MM.1S (cell line): Measurements from ENCODE around the gene CLEC16A.

Experiments used
- DNase-seq: peaks from one replicate; pipeline ENCODE4 v3.0.0-alpha.2; 2015
- H2AFZ ChIP-seq: fragments of 300-600 bp; sonication (generic); 2 replicates; pipeline ENCODE4 v1.6.0; 2016; ENCODE audit warnings: antibody characterized with exemption, low read length
- H3F3A ChIP-seq: fragments of 300-600 bp; sonication (generic); 2 replicates; pipeline ENCODE4 v1.6.1; 2016; ENCODE audit warnings: mild to moderate bottlenecking, antibody characterized with exemption, low read length, moderate library complexity, mixed read lengths; ENCODE audit not compliant: insufficient read depth
- H3K27ac ChIP-seq: fragments of 300-600 bp; sonication (generic); 2 replicates; pipeline ENCODE4 v1.5.1; 2016; ENCODE audit warnings: mild to moderate bottlenecking, low read length
- H3K27me3 ChIP-seq: fragments of 300-600 bp; sonication (generic); replicated peaks from 2 replicates; pipeline ENCODE4 v1.6.0; 2016; ENCODE audit warnings: low read length; ENCODE audit not compliant: insufficient read depth
- H3K36me3 ChIP-seq: fragments of 300-600 bp; sonication (generic); replicated peaks from 2 replicates; pipeline ENCODE4 v1.6.1; 2016; ENCODE audit warnings: mild to moderate bottlenecking, low read length, mixed read lengths; ENCODE audit not compliant: insufficient read depth
- H3K4me1 ChIP-seq: fragments of 300-600 bp; sonication (generic); 2 replicates; pipeline ENCODE4 v1.6.1; 2016; ENCODE audit warnings: low read length, mixed read lengths
- H3K4me2 ChIP-seq: fragments of 300-600 bp; sonication (generic); 2 replicates; pipeline ENCODE4 v1.6.0; 2016; ENCODE audit warnings: low read depth, low read length
- H3K4me3 ChIP-seq: fragments of 300-600 bp; sonication (generic); 2 replicates; pipeline ENCODE4 v1.5.1; 2016; ENCODE audit warnings: low read length, mixed read lengths
- H3K79me2 ChIP-seq: fragments of 300-600 bp; sonication (generic); 2 replicates; pipeline ENCODE4 v1.6.1; 2016; ENCODE audit warnings: mixed run types, low read length, mixed read lengths
- H3K9ac ChIP-seq: fragments of 300-600 bp; sonication (generic); 2 replicates; pipeline ENCODE4 v1.6.1; 2016; ENCODE audit warnings: low read length, mixed read lengths
- H3K9me2 ChIP-seq: fragments of 300-600 bp; sonication (generic); replicated peaks from 2 replicates; pipeline ENCODE4 v1.6.1; 2016; ENCODE audit warnings: mild to moderate bottlenecking, low read length, mixed read lengths; ENCODE audit not compliant: insufficient read depth
- H3K9me3 ChIP-seq: fragments of 300-600 bp; sonication (generic); replicated peaks from 2 replicates; pipeline ENCODE4 v1.6.1; 2016; ENCODE audit warnings: mild to moderate bottlenecking, low read length, mixed read lengths; ENCODE audit not compliant: insufficient read depth
- H4K20me1 ChIP-seq: fragments of 300-600 bp; sonication (generic); 2 replicates; pipeline ENCODE4 v1.6.1; 2016; ENCODE audit warnings: mild to moderate bottlenecking, low read length, moderate library complexity, mixed read lengths; ENCODE audit not compliant: insufficient read depth
- EZH2 ChIP-seq: fragments of 300-600 bp; sonication (generic); optimal IDR thresholded peaks from 2 replicates; pipeline ENCODE3; 2017; ENCODE audit warnings: low read depth, mild to moderate bottlenecking, antibody characterized with exemption, low read length, mixed read lengths
- EZH2phosphoT487 ChIP-seq: fragments of 300-600 bp; sonication (generic); IDR thresholded peaks from 2 replicates; pipeline ENCODE4 v1.6.1; 2018; ENCODE audit warnings: antibody characterized with exemption, low read length
- TF ChIP-seq, protein P1 (sequence below): fragments of 300-600 bp; sonication (generic); IDR thresholded peaks from 2 replicates; pipeline ENCODE4 v1.5.1; 2016; ENCODE audit warnings: antibody characterized with exemption, low read length, mixed read lengths

The CLEC16A gene

GRCh38 chr16:11142951-11143350 is 198.6 kb downstream of the CLEC16A start:
- Histone ChIP-seq H3K79me2 (no peaks in the 10 kb centered on the region), H3K4me2 (no peak overlapping the region), H4K20me1 (no peaks in the 10 kb centered on the region), H3K4me1 (no peaks in the 10 kb centered on the region), H3K36me3 (no peaks in the 10 kb centered on the region), H3K27me3 (no peaks in the 10 kb centered on the region), H3K9me2 (no peaks in the 10 kb centered on the region), H2AFZ (no peak overlapping the region), H3K4me3 (no peak overlapping the region), H3F3A (no peaks in the 10 kb centered on the region), H3K27ac (no peak overlapping the region), H3K9me3 (no peaks in the 10 kb centered on the region), H3K9ac (no peak overlapping the region)
- DNase-seq = no peak
- TF ChIP-seq, protein P1, sequence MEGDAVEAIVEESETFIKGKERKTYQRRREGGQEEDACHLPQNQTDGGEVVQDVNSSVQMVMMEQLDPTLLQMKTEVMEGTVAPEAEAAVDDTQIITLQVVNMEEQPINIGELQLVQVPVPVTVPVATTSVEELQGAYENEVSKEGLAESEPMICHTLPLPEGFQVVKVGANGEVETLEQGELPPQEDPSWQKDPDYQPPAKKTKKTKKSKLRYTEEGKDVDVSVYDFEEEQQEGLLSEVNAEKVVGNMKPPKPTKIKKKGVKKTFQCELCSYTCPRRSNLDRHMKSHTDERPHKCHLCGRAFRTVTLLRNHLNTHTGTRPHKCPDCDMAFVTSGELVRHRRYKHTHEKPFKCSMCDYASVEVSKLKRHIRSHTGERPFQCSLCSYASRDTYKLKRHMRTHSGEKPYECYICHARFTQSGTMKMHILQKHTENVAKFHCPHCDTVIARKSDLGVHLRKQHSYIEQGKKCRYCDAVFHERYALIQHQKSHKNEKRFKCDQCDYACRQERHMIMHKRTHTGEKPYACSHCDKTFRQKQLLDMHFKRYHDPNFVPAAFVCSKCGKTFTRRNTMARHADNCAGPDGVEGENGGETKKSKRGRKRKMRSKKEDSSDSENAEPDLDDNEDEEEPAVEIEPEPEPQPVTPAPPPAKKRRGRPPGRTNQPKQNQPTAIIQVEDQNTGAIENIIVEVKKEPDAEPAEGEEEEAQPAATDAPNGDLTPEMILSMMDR = no peak
- TF ChIP-seq EZH2 = no peak
- no peak for TF ChIP-seq EZH2phosphoT487

DNA sequence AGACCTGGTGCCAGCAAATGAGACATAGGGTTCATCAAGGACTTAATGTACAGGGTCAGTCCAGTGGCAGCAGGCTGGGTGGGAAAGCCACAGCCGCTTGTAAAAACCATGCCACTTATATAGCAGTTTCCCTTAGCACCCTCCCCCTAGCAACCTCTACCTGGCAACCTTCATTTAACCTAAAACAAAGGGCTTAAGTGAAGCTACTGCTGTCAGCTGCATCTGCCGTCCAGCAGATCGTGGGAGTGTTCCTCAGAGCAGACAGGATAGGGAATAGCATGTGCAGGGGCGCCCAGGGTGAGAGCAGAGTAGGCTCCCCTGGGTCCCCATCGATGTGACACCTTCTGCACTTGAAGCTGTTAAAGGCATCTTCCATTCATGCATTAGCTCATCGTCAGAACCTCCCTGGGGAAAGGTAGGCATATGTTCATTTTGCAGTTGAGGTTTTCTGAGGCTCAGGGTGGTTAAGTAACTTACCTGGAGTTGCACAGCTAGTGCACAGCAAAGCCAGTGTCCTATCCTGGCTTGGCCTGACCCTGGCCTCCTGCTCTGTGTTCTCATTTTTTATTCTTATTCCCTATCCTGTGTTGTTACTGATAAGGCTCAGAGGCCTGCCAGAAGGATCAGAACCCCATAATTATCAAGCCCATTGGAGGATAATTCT is 199.1 kb downstream of the CLEC16A start:
- no peaks in the 10 kb centered on the region for H3K79me2 ChIP-seq
- no peak for DNase-seq
- no peak overlapping the region for H3K9ac ChIP-seq
- no peak for TF ChIP-seq EZH2
- TF ChIP-seq, protein P1 = no peak
- no peak for TF ChIP-seq EZH2phosphoT487
- no peak overlapping the region for H3K4me2 ChIP-seq
- no peaks in the 10 kb centered on the region for H3K9me3 ChIP-seq
- H4K20me1 ChIP-seq = no peaks in the 10 kb centered on the region
- no peaks in the 10 kb centered on the region for H3K36me3 ChIP-seq
- no peak overlapping the region for H3K4me3 ChIP-seq
- no peaks in the 10 kb centered on the region for H3K4me1 ChIP-seq
- no peak overlapping the region for H3K27ac ChIP-seq
- no peak overlapping the region for H2AFZ ChIP-seq
- no peaks in the 10 kb centered on the region for H3F3A ChIP-seq
- H3K27me3 ChIP-seq = no peaks in the 10 kb centered on the region
- H3K9me2 ChIP-seq = no peaks in the 10 kb centered on the region

DNA sequence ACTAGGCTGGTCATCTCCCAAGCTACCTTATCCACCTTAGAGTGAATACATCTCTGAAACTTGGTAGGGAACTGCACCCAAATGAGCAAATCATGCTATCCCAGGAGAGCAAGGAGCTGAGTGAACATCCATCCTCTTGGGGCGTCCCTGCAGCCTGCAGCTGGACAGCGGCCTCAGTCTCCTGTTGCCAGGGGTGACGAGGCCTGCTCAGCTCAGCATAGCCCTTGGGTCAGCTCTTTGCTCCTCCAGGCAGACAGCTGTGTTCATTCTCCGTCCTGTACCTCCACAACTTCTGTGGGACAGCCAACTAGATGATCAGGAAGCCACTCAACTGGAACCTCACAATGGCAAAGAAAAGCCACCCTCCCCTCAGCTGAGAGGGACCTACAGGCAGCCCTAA is 199.8 kb downstream of the CLEC16A start:
- H3K4me2 ChIP-seq = no peak overlapping the region
- H3F3A ChIP-seq = no peaks in the 10 kb centered on the region
- H3K27me3 ChIP-seq = no peaks in the 10 kb centered on the region
- DNase-seq = no peak
- no peaks in the 10 kb centered on the region for H3K36me3 ChIP-seq
- TF ChIP-seq, protein P1 = no peak
- no peak for TF ChIP-seq EZH2
- no peak for TF ChIP-seq EZH2phosphoT487
- H3K27ac ChIP-seq = no peak overlapping the region
- H3K9ac ChIP-seq = no peak overlapping the region
- no peaks in the 10 kb centered on the region for H4K20me1 ChIP-seq
- no peaks in the 10 kb centered on the region for H3K9me3 ChIP-seq
- no peak overlapping the region for H2AFZ ChIP-seq
- no peaks in the 10 kb centered on the region for H3K79me2 ChIP-seq
- no peaks in the 10 kb centered on the region for H3K4me1 ChIP-seq
- no peak overlapping the region for H3K4me3 ChIP-seq
- H3K9me2 ChIP-seq = no peaks in the 10 kb centered on the region
